Heart right ventricle (tissue), 16 donors: ENCODE measurements around the gene FIBCD1. TPM values are rescaled to one million over a fixed set of nuclear protein-coding genes. Genes with fewer than 3 reads are reported as not detected.

Source experiments
- ATAC-seq, 8 donors: fragments of 200-7000 bp; cut with Tn5 transposase; one replicate each; pipeline ENCODE4 v1.9.1; 2020; ENCODE audit warnings: mild to moderate bottlenecking in 8 of 8, moderate library complexity in 8 of 8, moderate number of reproducible peaks in 1 of 8
- DNase-seq, 2 donors: peaks; one replicate each; pipeline ENCODE4 v3.0.0-alpha.2; 2020
- H3K27ac ChIP-seq, 10 donors: fragments of 200-600 bp; sonication (generic) in 2 of 10; one replicate each; pipeline versions ENCODE4 v1.5.0 to v1.8.0; 2020 to 2022; ENCODE audit warnings: mild to moderate bottlenecking in 3 of 10
- H3K27me3 ChIP-seq, 7 donors: fragments of 200-600 bp; one replicate each; pipeline ENCODE4 v1.8.0; 2021 to 2022; ENCODE audit warnings: mild to moderate bottlenecking in 2 of 7
- H3K36me3 ChIP-seq, 9 donors: fragments of 200-600 bp; sonication (generic) in 1 of 9; one replicate each; pipeline versions ENCODE4 v1.5.0 to v1.8.0; 2020 to 2022; ENCODE audit warnings: mild to moderate bottlenecking in 2 of 9
- H3K4me1 ChIP-seq, 9 donors: fragments of 200-600 bp; sonication (generic) in 1 of 9; one replicate each; pipeline versions ENCODE4 v1.5.0 to v1.8.0; 2020 to 2022; ENCODE audit warnings: mild to moderate bottlenecking in 4 of 9
- H3K4me3 ChIP-seq, 10 donors: fragments of 200-600 bp; sonication (generic) in 2 of 10; one replicate each; pipeline versions ENCODE4 v1.5.0 to v1.8.0; 2020 to 2022; ENCODE audit warnings: mild to moderate bottlenecking in 7 of 10, moderate library complexity in 2 of 10
- H3K9me3 ChIP-seq, 11 donors: fragments of 200-600 bp in 10 of 11; sonication (generic) in 2 of 11; one replicate each; pipeline versions ENCODE4 v1.5.0 to v1.8.0; 2013 to 2022; ENCODE audit warnings: mild to moderate bottlenecking in 2 of 11, control low read depth in 1 of 11, moderate library complexity in 1 of 11
- WGBS, 2 donors: extraction: QIAGEN DNeasy Blood & Tissue Kit; methylation state at CpG; one replicate each; pipeline ENCODE4 v1.1.7; 2013; ENCODE audit warnings: inconsistent platforms in 1 of 2; 5-methylcytosine and 5-hydroxymethylcytosine counted together
- intact Hi-C, 10 donors: fragments of 100-400 bp; cut with DNase I; formaldehyde crosslinking; loops; one replicate each; pipeline versions ENCODE4 v1.11.1 to v1.14.2; 2022
- polyA plus RNA-seq, 2 donors: library from polyadenylated mRNA; stranded (reverse); fragments of 200-250 nt; gene quantifications; one replicate each; pipeline ENCODE4 v1.2.3, GENCODE V29; 2013
- total RNA-seq, 10 donors: library from RNA; stranded (reverse); fragmentation: NEBNext Ultra II Directional in 3 of 10; extraction: Animal tissue kit (Norgen Biotek cat#: 25700) in 3 of 10; gene quantifications; one replicate each; pipeline versions ENCODE4 v1.2.1 to v1.2.4, GENCODE V29; 2021 to 2023
- TF ChIP-seq, protein P1 (sequence below), 9 donors: fragments of 200-600 bp; sonication (generic) in 2 of 9; IDR thresholded peaks; one replicate each; pipeline versions ENCODE4 v1.5.0 to v1.8.0; 2021 to 2022; ENCODE audit warnings: antibody characterized with exemption in 9 of 9, mild to moderate bottlenecking in 5 of 9, moderate library complexity in 1 of 9
- donor health status: Arrhythmogenic right ventricular cardiomyopathy.
- donor health status: ischemic (EF 13 %, LVEDD 7.1; RV severe dilation, severe dysfunction).
- donor health status: healthy with polysubstance abuse.
- donor health status: DM: no; HTN: yes; CAD: no.
- donor health status: DM: no; HTN: no; CAD: no.
- donor health status: ischemic (EF 25% LVEDD 6.9; RV normal size, moderate dysfunction).
- donor health status: ischemic (EF 25% LVEDD 5.7; RV mildly dilated, moderate dysfunction).
- donor health status: healthy.
- donor health status: DM: yes; HTN: yes; CAD: no.
- donor health status: Ischemic cardiomyopathy.
- donor health status: ischemic (EF 35%, LVEDD 5.7; RV mildly dilated, moderate dysfunction).
- donor health status: nonischemic (EF 11% LVEDD 7.7; RV severe dilation, severe dysfunction).
- donor health status: DM: yes; HTN: yes; CAD: no.
- donor health status: PGD.
- donor health status: ischemic (EF 29% LVEDD 5.4; RV normal size, mild dysfunction).
- donor health status: nonischemic (EF 23%, LVEDD 6.1; RV moderate dilation, normal function).

Gene FIBCD1
- total and polyA plus RNA-seq, 12 donors: 0.16 to 5.8 (median 1.2) TPM

DNA sequence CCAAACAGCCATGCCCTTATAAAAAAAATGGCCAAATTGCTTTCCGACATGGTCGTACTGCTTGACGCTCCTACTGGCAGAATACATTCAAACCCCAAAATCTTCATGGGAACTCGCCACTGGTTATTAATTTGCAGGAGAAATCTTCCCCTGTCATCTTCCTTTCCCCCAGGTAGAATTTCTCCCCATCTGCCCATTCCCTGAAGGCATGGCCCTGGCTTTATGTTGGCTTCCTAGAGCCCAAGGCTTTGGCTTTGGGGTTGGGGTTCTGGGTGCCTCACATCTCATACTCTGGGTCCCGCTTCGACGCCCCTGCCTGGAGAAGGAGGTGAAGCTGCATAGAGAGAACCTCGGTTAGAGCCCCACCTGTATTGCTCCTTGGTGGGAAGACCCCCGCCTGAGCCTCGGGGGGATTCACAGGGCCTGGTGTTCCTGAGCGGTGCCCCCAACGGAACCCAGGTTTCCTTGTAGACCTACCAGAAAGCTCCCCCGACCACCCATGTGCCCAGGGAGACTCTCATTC is 8.6 kb upstream of the FIBCD1 start:
- no peak overlapping the region for H3K4me3 ChIP-seq
- DNase-seq (no peak), ATAC-seq (no peak)
- H3K4me1 ChIP-seq: no peaks in the 10 kb centered on the region
- H3K36me3 ChIP-seq: no peaks in the 10 kb centered on the region
- peaks cover 0 to 32% (median 12%) of the 10 kb centered on the region in 7 donors for H3K27me3 ChIP-seq
- no peak overlapping the region for H3K27ac ChIP-seq
- H3K9me3 ChIP-seq: peaks cover 0 to 6% (median 0%) of the 10 kb centered on the region in 11 donors
- TF ChIP-seq, protein P1, sequence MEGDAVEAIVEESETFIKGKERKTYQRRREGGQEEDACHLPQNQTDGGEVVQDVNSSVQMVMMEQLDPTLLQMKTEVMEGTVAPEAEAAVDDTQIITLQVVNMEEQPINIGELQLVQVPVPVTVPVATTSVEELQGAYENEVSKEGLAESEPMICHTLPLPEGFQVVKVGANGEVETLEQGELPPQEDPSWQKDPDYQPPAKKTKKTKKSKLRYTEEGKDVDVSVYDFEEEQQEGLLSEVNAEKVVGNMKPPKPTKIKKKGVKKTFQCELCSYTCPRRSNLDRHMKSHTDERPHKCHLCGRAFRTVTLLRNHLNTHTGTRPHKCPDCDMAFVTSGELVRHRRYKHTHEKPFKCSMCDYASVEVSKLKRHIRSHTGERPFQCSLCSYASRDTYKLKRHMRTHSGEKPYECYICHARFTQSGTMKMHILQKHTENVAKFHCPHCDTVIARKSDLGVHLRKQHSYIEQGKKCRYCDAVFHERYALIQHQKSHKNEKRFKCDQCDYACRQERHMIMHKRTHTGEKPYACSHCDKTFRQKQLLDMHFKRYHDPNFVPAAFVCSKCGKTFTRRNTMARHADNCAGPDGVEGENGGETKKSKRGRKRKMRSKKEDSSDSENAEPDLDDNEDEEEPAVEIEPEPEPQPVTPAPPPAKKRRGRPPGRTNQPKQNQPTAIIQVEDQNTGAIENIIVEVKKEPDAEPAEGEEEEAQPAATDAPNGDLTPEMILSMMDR (IDR thresholded peaks at IDR 0.05): no peak
- 83 to 86% methylated on average over 13 of the region's 13 CpGs for WGBS, 2 donors
- intact Hi-C loops: loop anchor here in 2 of 10 donors (5.0 to 10.0 kb wide), 2 partner anchors 45 to 183 kb away; no protein-coding TSS in a partner anchor

DNA sequence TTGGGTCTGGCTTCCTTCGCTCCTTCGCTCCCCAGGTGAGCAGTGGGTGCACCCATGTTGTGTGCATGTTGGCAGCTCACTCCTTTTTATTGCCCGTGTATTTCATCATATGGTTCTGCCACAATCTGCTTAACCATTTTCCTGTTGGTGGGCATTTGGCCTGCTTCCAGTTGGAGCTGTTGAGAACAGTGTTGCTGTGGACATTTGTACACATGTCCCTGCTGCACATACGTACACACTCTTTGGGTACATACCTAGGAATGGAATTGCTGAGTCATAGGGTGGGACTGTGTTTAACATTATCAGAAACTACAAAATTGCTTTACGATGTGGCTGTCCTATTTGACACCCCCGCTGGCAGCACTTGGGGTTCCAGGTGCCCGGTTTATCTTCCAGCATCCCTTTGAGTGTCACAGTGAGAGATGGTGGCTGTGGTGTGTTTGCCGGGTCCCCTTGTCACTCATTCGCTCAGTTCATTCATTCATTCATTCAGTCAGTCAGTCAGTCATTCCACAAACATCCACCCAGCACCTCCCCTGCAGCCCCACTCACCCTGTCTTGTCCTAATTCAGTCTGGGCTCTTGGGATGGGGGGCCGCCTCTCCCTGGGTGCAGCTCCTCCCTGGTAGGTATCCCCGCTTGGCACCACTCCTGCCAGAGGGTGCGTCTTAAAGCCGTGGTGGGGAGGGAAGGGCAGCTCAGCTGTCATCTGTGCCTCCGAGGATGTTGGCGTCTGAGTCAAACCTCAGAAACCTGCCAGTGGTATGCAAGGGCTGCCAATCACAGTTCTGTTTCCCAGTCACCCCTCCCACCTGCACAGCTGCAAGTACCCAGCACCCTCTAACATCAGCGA is 7.9 kb upstream of the FIBCD1 start:
- no peak for DNase-seq
- 64 to 66% methylated on average over 16 of the region's 16 CpGs for WGBS, 2 donors
- intact Hi-C loops: loop anchor here in 2 of 10 donors (5.0 to 10.0 kb wide), 2 partner anchors 45 to 182 kb away; no protein-coding TSS in a partner anchor

DNA sequence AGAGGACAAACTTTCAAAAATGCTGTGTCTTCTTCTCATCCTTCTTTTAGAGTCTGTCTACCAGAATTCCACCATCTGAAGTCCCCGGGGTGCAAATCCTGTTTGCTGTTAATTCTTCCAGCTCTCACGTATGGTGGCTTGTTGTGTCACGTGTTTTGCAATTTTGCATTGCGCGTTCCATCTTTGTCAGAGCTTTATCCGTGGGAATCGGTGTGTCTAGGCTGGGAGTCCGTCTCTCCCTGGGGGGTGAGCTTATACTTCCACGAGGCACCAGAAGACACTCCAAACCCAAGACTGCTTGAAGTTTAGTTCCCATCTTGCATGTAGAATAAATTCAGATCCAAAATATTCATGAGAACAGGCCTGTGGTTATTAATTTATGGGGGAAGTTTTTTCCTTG is 6.1 kb upstream of the FIBCD1 start:
- ATAC-seq: no peak
- TF ChIP-seq, protein P1 (IDR thresholded peaks at IDR 0.05): no peak
- H3K27ac ChIP-seq: no peak overlapping the region
- peaks cover 0 to 6% (median 0%) of the 10 kb centered on the region in 11 donors for H3K9me3 ChIP-seq
- peaks cover 2 to 52% (median 36%) of the 10 kb centered on the region in 7 donors for H3K27me3 ChIP-seq
- intact Hi-C loops: loop anchor here in 2 of 10 donors (5.0 to 10.0 kb wide), 2 partner anchors 47 to 180 kb away; no protein-coding TSS in a partner anchor
- no peaks in the 10 kb centered on the region for H3K36me3 ChIP-seq
- WGBS, 2 donors: 84 to 88% methylated on average over 9 of the region's 9 CpGs
- H3K4me3 ChIP-seq: no peak overlapping the region
- DNase-seq: no peak
- peaks cover 0 to 9% (median 4%) of the 10 kb centered on the region in 9 donors for H3K4me1 ChIP-seq

More for the DNA sequence above, 7.9 kb upstream of the FIBCD1 start:
- no peak for ATAC-seq
- Histone ChIP-seq H3K36me3 (no peaks in the 10 kb centered on the region), H3K9me3 (peaks cover 0 to 6% (median 0%) of the 10 kb centered on the region in 11 donors), H3K27ac (no peak overlapping the region), H3K4me3 (no peak overlapping the region), H3K27me3 (peaks cover 0 to 34% (median 18%) of the 10 kb centered on the region in 7 donors), H3K4me1 (no peaks in the 10 kb centered on the region)
- TF ChIP-seq, protein P1 (IDR thresholded peaks at IDR 0.05): no peak

DNA sequence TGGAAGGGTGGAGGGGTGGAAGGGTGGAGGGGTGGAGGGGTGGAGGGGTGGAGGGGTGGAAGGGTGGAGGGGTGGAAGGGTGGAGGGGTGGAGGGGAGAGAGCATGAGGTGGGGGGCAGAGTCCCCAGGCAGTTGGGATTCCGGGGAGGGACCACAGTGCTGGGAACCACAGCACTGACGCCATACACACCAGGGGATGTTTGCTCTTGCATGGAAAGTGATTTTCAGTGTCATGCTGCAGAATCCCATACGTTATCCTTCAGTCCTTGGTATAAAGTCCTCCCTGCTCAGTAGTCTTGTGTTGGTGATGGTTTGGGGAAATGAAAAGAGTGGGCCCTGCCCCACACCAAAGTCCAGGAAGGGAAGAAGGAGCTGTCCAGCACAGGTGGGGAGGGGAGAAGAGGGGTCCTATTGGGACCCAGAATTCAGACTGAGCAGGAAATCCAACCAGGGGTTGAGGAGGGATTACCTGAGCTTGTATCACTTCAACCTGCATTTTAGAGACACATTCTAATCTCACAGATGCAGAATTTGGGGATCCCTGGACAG is 5.5 kb upstream of the FIBCD1 start:
- no peak for DNase-seq
- peaks cover 0 to 2% (median 0%) of the 10 kb centered on the region in 11 donors for H3K9me3 ChIP-seq
- intact Hi-C loops: loop anchor here in 8 of 10 donors (5.0 to 10.0 kb wide), 7 partner anchors 48 to 247 kb away; no protein-coding TSS in a partner anchor
- H3K36me3 ChIP-seq: no peaks in the 10 kb centered on the region
- TF ChIP-seq, protein P1 (IDR thresholded peaks at IDR 0.05): no peak
- H3K4me3 ChIP-seq: no peak overlapping the region
- peaks cover 8 to 55% (median 42%) of the 10 kb centered on the region in 7 donors for H3K27me3 ChIP-seq
- H3K4me1 ChIP-seq: peaks cover 0 to 15% (median 5%) of the 10 kb centered on the region in 9 donors
- H3K27ac ChIP-seq: no peak overlapping the region
- no peak for ATAC-seq
- WGBS, 2 donors: 25 to 46% methylated on average over 3 of the region's 3 CpGs
